DND-41 (cell line): ENCODE results near the gene HDGF.

Source experiments
- ATAC-seq: fragments of 200-7000 bp; cut with Tn5 transposase; 3 replicates; pipeline ENCODE4 v1.9.1; 2021; ENCODE audit warnings: low read depth; ENCODE audit not compliant: insufficient read depth
- DNase-seq: peaks from one replicate; pipeline ENCODE4 v3.0.0-alpha.2; 2020
- H2AFZ ChIP-seq: 2 replicates; pipeline ENCODE4 v1.6.0; 2012; ENCODE audit warnings: low read depth, low read length
- H3K27ac ChIP-seq: 2 replicates; pipeline ENCODE4 v1.5.1; 2012; ENCODE audit warnings: low read length, inconsistent platforms
- H3K27me3 ChIP-seq: fragments of 200-600 bp; sonication (generic); 2 replicates; pipeline ENCODE4 v1.6.0; 2012; ENCODE audit warnings: low read length, mild to moderate bottlenecking, inconsistent platforms; ENCODE audit not compliant: insufficient read depth, poor library complexity
- H3K36me3 ChIP-seq: 2 replicates; pipeline ENCODE4 v1.5.1; 2012; ENCODE audit warnings: low read length, inconsistent platforms; ENCODE audit not compliant: insufficient read depth
- H3K4me1 ChIP-seq: 2 replicates; pipeline ENCODE4 v1.5.1; 2012; ENCODE audit warnings: mild to moderate bottlenecking, low read length; ENCODE audit not compliant: insufficient read depth
- H3K4me2 ChIP-seq: 2 replicates; pipeline ENCODE4 v1.6.0; 2012; ENCODE audit warnings: mild to moderate bottlenecking, moderate library complexity, low read length, inconsistent platforms; ENCODE audit not compliant: insufficient read depth
- H3K4me3 ChIP-seq, 2 experiments: fragments of 200-600 bp in 1 of 2; shearing (Covaris generic) in 1 of 2; 2 replicates each; pipeline ENCODE4 v1.5.1; 2012 to 2016; ENCODE audit warnings: inconsistent platforms in 2 of 2, low read length in 2 of 2, mild to moderate bottlenecking in 2 of 2, low read depth in 1 of 2, moderate library complexity in 1 of 2
- H3K79me2 ChIP-seq: 2 replicates; pipeline ENCODE4 v1.6.0; 2012; ENCODE audit warnings: low read length, inconsistent platforms; ENCODE audit not compliant: insufficient read depth
- H3K9ac ChIP-seq: 2 replicates; pipeline ENCODE4 v1.6.0; 2012; ENCODE audit warnings: low read depth, mild to moderate bottlenecking, inconsistent platforms, low read length, moderate library complexity
- H3K9me3 ChIP-seq: 2 replicates; pipeline ENCODE4 v1.5.1; 2012; ENCODE audit warnings: low read length, moderate library complexity, mild to moderate bottlenecking, inconsistent platforms; ENCODE audit not compliant: insufficient read depth, severe bottlenecking
- H4K20me1 ChIP-seq: 2 replicates; pipeline ENCODE4 v1.6.0; 2012; ENCODE audit warnings: low read length; ENCODE audit not compliant: insufficient read depth
- CTCF ChIP-seq: IDR thresholded peaks from 2 replicates; pipeline ENCODE4 v1.5.1; 2012; ENCODE audit warnings: borderline replicate concordance, low read length, moderate library complexity, mild to moderate bottlenecking; ENCODE audit not compliant: poor library complexity, severe bottlenecking; ENCODE audit errors: extremely low read depth
- EZH2 ChIP-seq: IDR thresholded peaks from 3 replicates; pipeline ENCODE4 v1.6.1; 2012; ENCODE audit warnings: borderline replicate concordance, low read depth, mild to moderate bottlenecking, moderate library complexity, low read length, inconsistent platforms; ENCODE audit not compliant: severe bottlenecking

The HDGF gene

GRCh38 chr1:156751451-156751756 lies at the start of gene HDGF:
HDGF (minus strand) TSS chr1:156751675; CDS start chr1:156751429, 246 bp downstream.
- peaks cover 84% of the 10 kb centered on the region for H3K79me2 ChIP-seq
- peaks cover 38% of the 10 kb centered on the region for H4K20me1 ChIP-seq
- H3K36me3 ChIP-seq = peaks cover 29% of the 10 kb centered on the region
- no peaks in the 10 kb centered on the region for H3K27me3 ChIP-seq
- H3K4me2 ChIP-seq = peak within 1 kb of the TSS; percentile 92
- peaks cover 53% of the 10 kb centered on the region for H3K4me1 ChIP-seq
- no peaks in the 10 kb centered on the region for H3K9me3 ChIP-seq
- DNase-seq (no peak), ATAC-seq (no peak)
- H2AFZ ChIP-seq = peak within 1 kb of the TSS; percentile 81
- H3K27ac ChIP-seq = peak within 1 kb of the TSS; percentile 93
- H3K4me3 ChIP-seq = peak within 1 kb of the TSS; percentile 89 to 90
- H3K9ac ChIP-seq = peak within 1 kb of the TSS; percentile 97
- TF ChIP-seq EZH2 (no peak), CTCF (no peak)

GRCh38 chr1:156797212-156797871 lies 45.9 kb upstream of the HDGF start:
- ATAC-seq (peak; percentile 83), DNase-seq (peak; percentile 68)
- H3K27me3 ChIP-seq = no peaks in the 10 kb centered on the region
- peak; percentile 89 for TF ChIP-seq CTCF
- no peak for TF ChIP-seq EZH2
- no peak overlapping the region for H3K9ac ChIP-seq
- no peaks in the 10 kb centered on the region for H3K79me2 ChIP-seq
- no peak overlapping the region for H3K4me2 ChIP-seq
- no peak overlapping the region for H3K27ac ChIP-seq
- H2AFZ ChIP-seq = no peak overlapping the region
- H4K20me1 ChIP-seq = peaks cover 2% of the 10 kb centered on the region; the same call in 1 of the 2 replicates
- no peak overlapping the region for H3K4me3 ChIP-seq
- peaks cover 93% of the 10 kb centered on the region for H3K36me3 ChIP-seq
- no peaks in the 10 kb centered on the region for H3K4me1 ChIP-seq
- no peaks in the 10 kb centered on the region for H3K9me3 ChIP-seq

- Histone ChIP-seq H2AFZ (no peak overlapping the region), H3K4me2 (no peak overlapping the region), H3K27ac (no peak overlapping the region), H3K4me3 (no peak overlapping the region), H3K9ac (no peak overlapping the region), H3K79me2 (no peaks in the 10 kb centered on the region), H3K4me1 (no peaks in the 10 kb centered on the region), H4K20me1 (peaks cover 2% of the 10 kb centered on the region; the same call in 1 of the 2 replicates), H3K27me3 (no peaks in the 10 kb centered on the region), H3K9me3 (no peaks in the 10 kb centered on the region), H3K36me3 (peaks cover 97% of the 10 kb centered on the region)
- ATAC-seq (no peak), DNase-seq (no peak)
- TF ChIP-seq EZH2 = no peak
- no peak for TF ChIP-seq CTCF
These were observed 45.0 kb upstream of the HDGF start for GRCh38 chr1:156796340-156797097.
